ENCODE results near the gene KLHDC7B. TPM values are rescaled to one million over a fixed set of nuclear protein-coding genes. Genes with fewer than 3 reads are reported as not detected.
A peak's percentile ranks its signal among the peaks of the same experiment; 100 is the strongest.

The KLHDC7B gene
- total and polyA plus RNA-seq, 5 donors from 2014 or later: 5.6 to 11.7 (median 7.2) TPM

DNA sequence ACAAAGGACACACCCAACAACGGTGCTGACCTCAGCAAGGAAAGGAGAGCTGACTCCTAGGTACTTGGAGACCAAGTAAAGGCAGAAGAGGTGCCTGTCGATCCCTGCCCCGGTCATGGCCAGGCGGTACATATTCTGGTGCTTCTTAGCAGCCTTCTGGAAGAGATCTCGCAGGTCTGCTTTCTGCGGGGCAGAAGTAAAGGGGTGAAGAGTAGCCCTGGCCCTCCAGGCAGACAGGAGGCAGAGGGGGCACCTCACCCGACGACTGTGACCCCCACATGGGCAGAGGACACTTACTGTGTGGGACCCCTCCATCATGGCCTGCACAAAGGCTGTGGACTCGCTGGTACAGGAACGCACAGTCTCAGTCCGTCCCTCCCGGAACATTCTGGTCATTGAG is 25.2 kb downstream of the KLHDC7B start:
- Histone ChIP-seq H3K4me1 (ENCODE audit: control insufficient read depth, insufficient read depth, low read length, poor library complexity, severe bottlenecking) (no peaks in the 10 kb centered on the region), H3K4me3 (ENCODE audit: low read depth, low read length) (no peak overlapping the region), H3K27ac (ENCODE audit: insufficient read depth, low read length, poor library complexity, severe bottlenecking) (no peak overlapping the region), H3K27me3 (ENCODE audit: control insufficient read depth, insufficient read depth, low read length) (no peaks in the 10 kb centered on the region), H3K36me3 (ENCODE audit: control insufficient read depth, insufficient read depth, low read length) (peaks cover 39% of the 10 kb centered on the region), H3K9me3 (ENCODE audit: control insufficient read depth in 2 of 2, low read length in 2 of 2) (no peaks in the 10 kb centered on the region)
- Mint-ChIP-seq H3K27ac (no peak overlapping the region), H3K4me1 (no peaks in the 10 kb centered on the region), H3K4me3 (no peak overlapping the region), H3K9me3 (no peaks in the 10 kb centered on the region), H3K27me3 (peaks cover 4% of the 10 kb centered on the region), H3K36me3 (peaks cover 27% of the 10 kb centered on the region)
- ATAC-seq (ENCODE audit: low read depth in 2 of 2) (no peak), DNase-seq (no peak)

GRCh38 chr22:50571264-50572175 is 25.8 kb downstream of the KLHDC7B start:
- no peak overlapping the region for H3K27ac Mint-ChIP-seq
- peaks cover 0 to 2% (median 0%) of the 10 kb centered on the region in 4 donors for H3K4me1 Mint-ChIP-seq
- H3K9me3 Mint-ChIP-seq: no peaks in the 10 kb centered on the region
- H3K4me1 ChIP-seq (ENCODE audit: control insufficient read depth, insufficient read depth, low read length, poor library complexity, severe bottlenecking): no peaks in the 10 kb centered on the region
- H3K4me3 Mint-ChIP-seq: no peak overlapping the region
- DNase-seq: no peak
- no peak overlapping the region for H3K27ac ChIP-seq (ENCODE audit: insufficient read depth, low read length, poor library complexity, severe bottlenecking)
- H3K27me3 Mint-ChIP-seq: peaks cover 4% of the 10 kb centered on the region
- peaks cover 30% of the 10 kb centered on the region for H3K36me3 Mint-ChIP-seq
- no peak for ATAC-seq (ENCODE audit: low read depth in 2 of 2)
- H3K36me3 ChIP-seq (ENCODE audit: control insufficient read depth, insufficient read depth, low read length): peaks cover 39% of the 10 kb centered on the region
- no peaks in the 10 kb centered on the region for H3K9me3 ChIP-seq (ENCODE audit: control insufficient read depth in 2 of 2, low read length in 2 of 2)
- H3K4me3 ChIP-seq (ENCODE audit: low read depth, low read length): no peak overlapping the region
- no peaks in the 10 kb centered on the region for H3K27me3 ChIP-seq (ENCODE audit: control insufficient read depth, insufficient read depth, low read length)

DNA sequence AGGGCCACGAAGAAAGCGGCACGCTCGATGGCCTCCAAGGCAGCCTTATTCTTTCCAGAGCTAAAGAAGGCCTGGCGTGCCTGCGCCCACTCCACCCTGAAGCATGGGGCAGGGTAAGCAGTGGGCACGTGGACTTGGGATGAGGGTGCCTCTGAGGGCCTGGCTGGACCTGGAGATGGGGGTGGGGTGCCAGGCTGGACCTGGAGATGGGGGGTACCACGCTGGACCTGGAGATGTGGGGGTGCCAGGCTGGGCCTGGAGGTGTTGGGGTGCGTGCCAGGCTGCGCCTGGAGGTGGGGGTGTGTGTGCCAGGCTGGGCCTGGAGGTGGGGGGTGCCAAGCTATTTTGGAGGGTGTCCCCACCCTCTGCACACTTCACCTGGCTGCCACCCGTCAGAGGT is 27.3 kb downstream of the KLHDC7B start:
- H3K4me1 ChIP-seq (ENCODE audit: control insufficient read depth, insufficient read depth, low read length, poor library complexity, severe bottlenecking): peaks cover 6% of the 10 kb centered on the region
- Mint-ChIP-seq H3K36me3 (peaks cover 27% of the 10 kb centered on the region), H3K9me3 (no peaks in the 10 kb centered on the region), H3K27ac (no peak overlapping the region), H3K27me3 (no peaks in the 10 kb centered on the region), H3K4me3 (no peak overlapping the region), H3K4me1 (peaks cover 0 to 6% (median under 1%) of the 10 kb centered on the region in 4 donors)
- no peak overlapping the region for H3K4me3 ChIP-seq (ENCODE audit: low read depth, low read length)
- peaks cover 39% of the 10 kb centered on the region for H3K36me3 ChIP-seq (ENCODE audit: control insufficient read depth, insufficient read depth, low read length)
- DNase-seq: no peak
- H3K27me3 ChIP-seq (ENCODE audit: control insufficient read depth, insufficient read depth, low read length): no peaks in the 10 kb centered on the region
- ATAC-seq (ENCODE audit: low read depth in 2 of 2): no peak
- no peak overlapping the region for H3K27ac ChIP-seq (ENCODE audit: insufficient read depth, low read length, poor library complexity, severe bottlenecking)
- no peaks in the 10 kb centered on the region for H3K9me3 ChIP-seq (ENCODE audit: control insufficient read depth in 2 of 2, low read length in 2 of 2)

DNA sequence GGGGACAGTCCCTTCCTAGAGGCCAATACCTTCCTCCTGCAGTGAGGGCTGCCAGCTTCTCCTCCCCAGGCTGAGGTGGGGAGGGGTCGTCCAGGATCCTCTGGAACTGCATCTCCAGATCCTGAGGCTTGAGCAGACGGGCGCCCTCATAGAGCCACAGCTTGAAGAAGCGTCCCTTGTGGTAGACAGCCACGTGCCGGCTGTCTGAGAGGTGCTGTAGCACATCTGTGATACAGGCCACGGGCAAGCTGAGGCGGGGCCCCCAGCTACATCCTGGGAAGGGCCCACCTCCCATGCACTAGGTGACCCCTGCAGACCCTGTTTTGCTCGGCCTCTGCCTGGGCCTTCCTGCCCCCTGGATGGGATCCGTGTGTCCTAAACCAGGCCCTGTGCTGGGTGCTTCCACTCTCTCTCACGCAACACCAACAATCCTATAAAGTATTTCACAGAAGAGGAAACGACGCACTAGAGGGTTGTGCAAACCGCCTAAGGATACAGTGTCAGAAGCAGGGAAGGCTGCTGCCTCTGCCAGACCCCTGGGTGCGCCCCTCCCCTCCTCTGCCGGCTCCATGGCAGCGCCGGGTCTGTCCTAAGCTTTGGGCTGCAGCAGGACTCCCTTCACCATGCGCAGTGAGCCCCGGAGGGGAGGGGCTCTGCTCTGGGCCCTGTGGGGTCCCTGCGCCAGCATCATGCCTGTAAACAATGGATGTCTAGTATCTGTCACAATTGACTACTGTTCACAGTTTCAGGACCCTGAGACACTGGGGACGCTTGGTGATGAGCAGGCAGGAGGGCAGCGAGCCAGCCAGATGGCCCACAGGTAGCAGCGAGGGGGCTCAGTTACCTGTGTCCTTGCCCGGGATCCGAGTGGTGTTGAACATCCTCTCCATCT is 28.0 kb downstream of the KLHDC7B start:
- no peaks in the 10 kb centered on the region for H3K27me3 ChIP-seq (ENCODE audit: control insufficient read depth, insufficient read depth, low read length)
- H3K36me3 Mint-ChIP-seq: peaks cover 27% of the 10 kb centered on the region
- H3K9me3 ChIP-seq (ENCODE audit: control insufficient read depth in 2 of 2, low read length in 2 of 2): no peaks in the 10 kb centered on the region
- H3K4me1 ChIP-seq (ENCODE audit: control insufficient read depth, insufficient read depth, low read length, poor library complexity, severe bottlenecking): peaks cover 6% of the 10 kb centered on the region
- peaks cover 0 to 6% (median under 1%) of the 10 kb centered on the region in 4 donors for H3K4me1 Mint-ChIP-seq
- no peaks in the 10 kb centered on the region for H3K27me3 Mint-ChIP-seq
- H3K4me3 Mint-ChIP-seq: no peak overlapping the region
- no peak overlapping the region for H3K27ac ChIP-seq (ENCODE audit: insufficient read depth, low read length, poor library complexity, severe bottlenecking)
- no peak overlapping the region for H3K27ac Mint-ChIP-seq
- H3K36me3 ChIP-seq (ENCODE audit: control insufficient read depth, insufficient read depth, low read length): peaks cover 36% of the 10 kb centered on the region
- ATAC-seq (ENCODE audit: low read depth in 2 of 2) (no peak), DNase-seq (no peak)
- no peak overlapping the region for H3K4me3 ChIP-seq (ENCODE audit: low read depth, low read length)
- no peaks in the 10 kb centered on the region for H3K9me3 Mint-ChIP-seq

DNA sequence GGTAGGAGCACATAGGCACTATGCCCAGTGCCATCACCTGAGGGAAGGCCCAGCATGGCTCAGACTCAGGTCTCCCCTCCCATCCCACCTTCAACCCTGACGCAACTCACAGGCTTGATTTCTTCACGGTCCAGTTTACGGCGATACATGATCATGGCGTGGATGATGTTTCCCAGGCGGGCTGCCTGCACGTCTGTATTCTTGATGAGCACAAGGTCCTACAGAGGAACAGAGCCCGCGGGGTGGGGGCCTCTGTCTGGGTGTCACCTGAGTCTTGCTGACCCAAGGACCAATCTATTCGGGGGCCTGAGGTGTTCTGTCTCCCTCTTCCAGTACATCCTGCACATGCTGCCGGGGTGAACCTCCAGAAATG is 28.7 kb downstream of the KLHDC7B start:
- Histone ChIP-seq H3K27me3 (ENCODE audit: control insufficient read depth, insufficient read depth, low read length) (no peaks in the 10 kb centered on the region), H3K27ac (ENCODE audit: insufficient read depth, low read length, poor library complexity, severe bottlenecking) (no peak overlapping the region), H3K9me3 (ENCODE audit: control insufficient read depth in 2 of 2, low read length in 2 of 2) (no peaks in the 10 kb centered on the region), H3K36me3 (ENCODE audit: control insufficient read depth, insufficient read depth, low read length) (peaks cover 32% of the 10 kb centered on the region), H3K4me1 (ENCODE audit: control insufficient read depth, insufficient read depth, low read length, poor library complexity, severe bottlenecking) (peaks cover 6% of the 10 kb centered on the region), H3K4me3 (ENCODE audit: low read depth, low read length) (no peak overlapping the region)
- no peak overlapping the region for H3K27ac Mint-ChIP-seq
- H3K4me3 Mint-ChIP-seq: no peak overlapping the region
- peaks cover 0 to 7% (median under 1%) of the 10 kb centered on the region in 4 donors for H3K4me1 Mint-ChIP-seq
- no peaks in the 10 kb centered on the region for H3K27me3 Mint-ChIP-seq
- no peak for DNase-seq
- no peak for ATAC-seq (ENCODE audit: low read depth in 2 of 2)
- H3K9me3 Mint-ChIP-seq: no peaks in the 10 kb centered on the region
- H3K36me3 Mint-ChIP-seq: peaks cover 26% of the 10 kb centered on the region

DNA sequence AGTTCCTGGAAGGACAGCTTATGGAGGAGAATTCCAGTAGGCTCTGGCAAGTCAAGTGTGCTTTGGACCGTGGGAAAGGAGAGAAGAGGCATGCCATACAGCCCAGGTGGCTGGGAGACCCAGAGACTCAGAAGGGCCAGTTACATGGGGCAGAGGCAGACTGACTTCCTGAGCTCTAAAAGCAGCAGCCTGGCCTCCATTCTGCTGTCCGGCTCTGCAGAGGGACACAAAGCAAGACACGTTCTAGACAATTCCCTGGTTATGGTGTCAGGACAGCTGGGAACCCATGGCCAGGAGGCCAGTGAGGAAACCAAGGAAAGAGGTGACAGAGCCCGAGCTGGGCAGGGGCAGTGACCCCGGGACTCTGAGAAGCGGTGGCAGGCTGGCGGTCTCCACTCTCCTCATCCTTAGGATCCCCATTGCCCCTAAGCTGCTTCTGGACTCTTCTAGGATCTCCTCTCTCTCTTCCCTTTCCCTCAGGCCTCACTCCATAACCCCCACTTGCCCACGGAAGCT is 29.8 kb downstream of the KLHDC7B start:
- Mint-ChIP-seq H3K4me1 (peaks cover 0 to 15% (median 6%) of the 10 kb centered on the region in 4 donors), H3K27ac (no peak overlapping the region), H3K36me3 (peaks cover 19% of the 10 kb centered on the region), H3K9me3 (no peaks in the 10 kb centered on the region), H3K4me3 (peak overlapping the region in 1 of 4 donors; percentile 65), H3K27me3 (no peaks in the 10 kb centered on the region)
- ATAC-seq (ENCODE audit: low read depth in 2 of 2): no peak
- no peaks in the 10 kb centered on the region for H3K27me3 ChIP-seq (ENCODE audit: control insufficient read depth, insufficient read depth, low read length)
- H3K4me1 ChIP-seq (ENCODE audit: control insufficient read depth, insufficient read depth, low read length, poor library complexity, severe bottlenecking): peaks cover 6% of the 10 kb centered on the region
- DNase-seq: no peak
- no peak overlapping the region for H3K27ac ChIP-seq (ENCODE audit: insufficient read depth, low read length, poor library complexity, severe bottlenecking)
- no peaks in the 10 kb centered on the region for H3K9me3 ChIP-seq (ENCODE audit: control insufficient read depth in 2 of 2, low read length in 2 of 2)
- peaks cover 30% of the 10 kb centered on the region for H3K36me3 ChIP-seq (ENCODE audit: control insufficient read depth, insufficient read depth, low read length)
- no peak overlapping the region for H3K4me3 ChIP-seq (ENCODE audit: low read depth, low read length)

DNA sequence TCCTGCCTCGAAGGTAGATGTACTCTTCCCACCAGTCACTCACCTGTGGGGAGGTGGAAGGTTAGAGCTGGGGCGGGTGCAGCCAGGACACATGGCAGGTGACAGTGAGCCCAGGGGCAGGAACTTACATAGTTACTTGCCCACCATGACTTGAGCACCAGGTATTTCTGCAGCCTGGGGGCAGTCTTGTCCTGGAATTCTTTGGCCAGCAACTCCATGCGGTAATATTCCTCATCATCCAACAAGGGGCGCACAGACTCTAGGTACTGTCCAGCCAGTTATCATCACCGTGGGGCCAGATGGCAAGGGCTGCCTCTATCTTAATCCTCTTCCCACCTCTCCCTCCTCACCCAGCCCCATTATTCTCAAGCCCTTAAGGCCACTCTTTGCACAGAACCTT is 30.4 kb downstream of the KLHDC7B start:
- Histone ChIP-seq H3K4me1 (ENCODE audit: control insufficient read depth, insufficient read depth, low read length, poor library complexity, severe bottlenecking) (peaks cover 7% of the 10 kb centered on the region), H3K4me3 (ENCODE audit: low read depth, low read length) (no peak overlapping the region), H3K36me3 (ENCODE audit: control insufficient read depth, insufficient read depth, low read length) (peaks cover 27% of the 10 kb centered on the region), H3K9me3 (ENCODE audit: control insufficient read depth in 2 of 2, low read length in 2 of 2) (no peaks in the 10 kb centered on the region), H3K27ac (ENCODE audit: insufficient read depth, low read length, poor library complexity, severe bottlenecking) (no peak overlapping the region), H3K27me3 (ENCODE audit: control insufficient read depth, insufficient read depth, low read length) (no peaks in the 10 kb centered on the region)
- Mint-ChIP-seq H3K9me3 (no peaks in the 10 kb centered on the region), H3K36me3 (peaks cover 14% of the 10 kb centered on the region), H3K27ac (peak overlapping the region in 2 of 3 donors; percentile 42 to 66), H3K4me1 (peaks cover 0 to 20% (median 8%) of the 10 kb centered on the region in 4 donors), H3K27me3 (no peaks in the 10 kb centered on the region), H3K4me3 (peak overlapping the region in 2 of 4 donors; percentile 64 to 65)
- DNase-seq: no peak
- no peak for ATAC-seq (ENCODE audit: low read depth in 2 of 2)

All from CD4-positive, CD25-positive, alpha-beta regulatory T cell (primary cell).